GM20000 (cell line): Measurements from ENCODE around the gene ALOXE3.

Experiments used
- DNase-seq: peaks from one replicate; pipeline ENCODE4 v3.0.0; 2012; ENCODE audit warnings: low spot score
- CTCF ChIP-seq: IDR thresholded peaks from 2 replicates; pipeline ENCODE4 v1.5.1; 2012; ENCODE audit warnings: mild to moderate bottlenecking, control low read depth; ENCODE audit errors: extremely low read depth, missing control alignments

The ALOXE3 gene

GRCh38 chr17:8126491-8127066, 8.3 kb upstream of the ALOXE3 start:
- no peak for TF ChIP-seq CTCF
- peak; percentile 80 for DNase-seq

GRCh38 chr17:8125947-8126490, 7.7 kb upstream of the ALOXE3 start:
- TF ChIP-seq CTCF, result no peak
- DNase-seq, result no peak

- DNase-seq, result peak; percentile 86
- TF ChIP-seq CTCF, result no peak
Observed at GRCh38 chr17:8125154-8125946, 7.0 kb upstream of the ALOXE3 start.

DNA sequence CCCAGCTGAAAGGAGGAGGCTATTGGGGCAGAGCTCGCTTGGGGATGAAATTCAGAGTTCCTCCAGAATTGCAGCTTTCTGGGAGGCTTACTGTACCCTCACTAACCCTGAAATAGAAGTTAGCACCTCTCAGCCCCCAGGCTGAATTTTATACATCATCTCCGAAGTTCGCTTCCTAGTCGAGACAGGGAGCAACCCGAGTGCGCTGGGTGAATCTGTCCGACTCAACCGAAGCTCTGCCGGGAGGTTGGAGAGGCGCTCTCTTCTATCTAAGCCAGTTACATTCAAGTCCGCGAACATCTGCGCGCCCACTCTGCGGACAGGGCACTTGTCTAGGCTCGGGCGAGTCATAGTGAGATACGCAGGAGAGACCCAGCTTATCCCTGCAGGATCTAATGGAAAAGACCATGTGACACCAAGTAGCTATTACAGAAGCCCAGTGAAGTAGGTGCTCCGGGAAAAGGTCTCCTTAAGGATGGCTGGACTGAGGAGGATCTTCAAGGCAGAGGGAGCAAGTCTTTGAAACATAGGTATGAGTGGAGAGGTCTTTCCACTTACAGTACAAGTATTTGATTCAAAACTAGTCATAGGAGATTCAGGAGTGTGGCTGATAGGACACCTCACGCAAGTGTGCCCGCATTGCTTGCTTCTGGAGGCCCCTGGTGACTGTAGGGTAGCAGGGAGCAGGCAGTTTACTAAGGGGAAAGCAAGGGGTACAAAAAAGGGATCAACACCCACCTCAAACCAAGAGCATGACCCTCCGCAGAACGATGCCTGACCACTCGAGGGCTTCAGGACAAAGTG, 6.2 kb upstream of the ALOXE3 start:
- TF ChIP-seq CTCF, result no peak
- DNase-seq, result no peak

GRCh38 chr17:8123695-8124349, 5.5 kb upstream of the ALOXE3 start, which contains the start of gene HES7:
HES7 (minus strand) TSS chr17:8124106; CDS start chr17:8124084, 22 bp downstream.
- no peak for DNase-seq
- no peak for TF ChIP-seq CTCF

GRCh38 chr17:8122924-8123694, 4.8 kb upstream of the ALOXE3 start:
- peak; percentile 63 for DNase-seq
- TF ChIP-seq CTCF, result no peak
